HCT116 (cell line): ENCODE data around the gene MGRN1. TPM values are rescaled to one million over a fixed set of nuclear protein-coding genes. Genes with fewer than 3 reads are reported as not detected.

ENCODE experiments used
- ATAC-seq: fragments of 200-7000 bp; cut with Tn5 transposase; 2 replicates; pipeline ENCODE4 v1.9.1; 2020; ENCODE audit warnings: mild to moderate bottlenecking, moderate library complexity
- BruUV-seq: library from RNA; stranded (reverse); fragments of 400-500 nt; replicated peaks from 2 replicates; lab custom pipeline; 2021; lab: Mats Ljungman, UMichigan
- CTCF ChIA-PET: fragments of 300-600 bp; sonication (Branson Sonifier 250); formaldehyde crosslinking; loops from one replicate; lab custom pipeline; 2021; ENCODE audit warnings: antibody characterized with exemption; lab: Charles Lee
- POLR2A ChIA-PET: fragments of 300-600, 350-600 bp; sonication (Branson Sonifier 250); formaldehyde crosslinking; loops from one replicate; lab custom pipeline; 2021; ENCODE audit warnings: antibody characterized with exemption; lab: Charles Lee
- RAD21 ChIA-PET, 2 experiments: fragments of 300-600 bp; sonication (Branson Sonifier 250); formaldehyde crosslinking; loops; one replicate each; lab custom pipeline; 2023; ENCODE audit warnings: low total read pairs in 2 of 2; ENCODE audit not compliant: uncharacterized antibody in 2 of 2, unreplicated experiment in 2 of 2, low non-redundant PET in 1 of 2; lab: Charles Lee
- DNase-seq: peaks from one replicate; pipeline ENCODE4 v3.0.0-alpha.2; 2010; ENCODE audit warnings: low read depth, low spot score
- H2AFZ ChIP-seq: fragments of 200-600 bp; shearing (Covaris generic), sonication (generic); 2 replicates; pipeline ENCODE4 v1.6.1; 2017; ENCODE audit warnings: low read depth, mixed run types, mixed read lengths, antibody characterized with exemption, low read length; ENCODE audit not compliant: poor library complexity, severe bottlenecking
- H3K27ac ChIP-seq: 2 replicates; pipeline ENCODE4 v1.5.1; 2012; ENCODE audit warnings: low read depth, low read length
- H3K27me3 ChIP-seq: fragments of 200-600 bp; sonication (generic); 2 replicates; pipeline ENCODE4 v1.6.1; 2016; ENCODE audit warnings: mixed run types, low read length, mixed read lengths; ENCODE audit not compliant: insufficient read depth
- H3K36me3 ChIP-seq, 2 experiments: fragments of 200-500 bp in 1 of 2; fragments of 200-600 bp in 1 of 2; sonication (Bioruptor generic) in 1 of 2; sonication (generic) in 1 of 2; 2 replicates each; pipeline versions ENCODE4 v1.5.1 to v1.6.1; 2014 to 2016; ENCODE audit warnings: low read length in 2 of 2, inconsistent platforms in 1 of 2, mixed read lengths in 1 of 2, mixed run types in 1 of 2; ENCODE audit not compliant: insufficient read depth in 2 of 2, control insufficient read depth in 1 of 2
- H3K4me1 ChIP-seq, 2 experiments: fragments of 200-600 bp in 1 of 2; sonication (generic) in 1 of 2; 2 replicates each; pipeline versions ENCODE4 v1.5.1 to v1.6.1; 2012 to 2017; ENCODE audit warnings: low read length in 2 of 2, inconsistent platforms in 1 of 2, mild to moderate bottlenecking in 1 of 2, mixed read lengths in 1 of 2, mixed run types in 1 of 2, moderate library complexity in 1 of 2; ENCODE audit not compliant: insufficient read depth in 2 of 2, control insufficient read depth in 1 of 2
- H3K4me2 ChIP-seq: fragments of 200-600 bp; sonication (generic); 2 replicates; pipeline ENCODE4 v1.6.1; 2017; ENCODE audit warnings: mixed run types, low read length, mixed read lengths
- H3K4me3 ChIP-seq, 2 experiments: fragments of 200-600 bp in 1 of 2; sonication (generic) in 1 of 2; replicated peaks in 1 of 2; 2 replicates each; pipeline ENCODE4 v1.5.1; 2011 to 2016; ENCODE audit warnings: low read length in 2 of 2, control low read depth in 1 of 2, low read depth in 1 of 2, mild to moderate bottlenecking in 1 of 2, mixed read lengths in 1 of 2, mixed run types in 1 of 2
- H3K79me2 ChIP-seq: fragments of 200-600 bp; sonication (generic); 2 replicates; pipeline ENCODE4 v1.6.1; 2017; ENCODE audit warnings: mild to moderate bottlenecking, mixed run types, low read length, moderate library complexity, mixed read lengths; ENCODE audit not compliant: insufficient read depth
- H3K9ac ChIP-seq: fragments of 200-600 bp; sonication (generic); 2 replicates; pipeline ENCODE4 v1.6.1; 2016; ENCODE audit warnings: low read length, mixed read lengths
- H3K9me2 ChIP-seq: fragments of 200-600 bp; sonication (generic), shearing (Covaris generic); 2 replicates; pipeline ENCODE4 v1.6.1; 2017; ENCODE audit warnings: mixed run types, mild to moderate bottlenecking, moderate library complexity; ENCODE audit not compliant: insufficient read depth
- H3K9me3 ChIP-seq, 2 experiments: fragments of 200-500 bp in 1 of 2; fragments of 200-600 bp in 1 of 2; sonication (Bioruptor generic) in 1 of 2; sonication (generic) in 1 of 2; 2 replicates each; pipeline ENCODE4 v1.6.1; 2014 to 2017; ENCODE audit warnings: low read length in 2 of 2, mixed read lengths in 2 of 2, inconsistent platforms in 1 of 2, low read depth in 1 of 2, mild to moderate bottlenecking in 1 of 2, mixed run types in 1 of 2, moderate library complexity in 1 of 2; ENCODE audit not compliant: control insufficient read depth in 1 of 2, insufficient read depth in 1 of 2
- H4K20me1 ChIP-seq: fragments of 200-600 bp; sonication (generic), shearing (Covaris generic); 2 replicates; pipeline ENCODE4 v1.6.1; 2017; ENCODE audit warnings: mixed run types, mild to moderate bottlenecking, moderate library complexity; ENCODE audit not compliant: insufficient read depth
- CBX3 ChIP-seq: IDR thresholded peaks from 2 replicates; pipeline ENCODE4 v1.6.1; 2012; ENCODE audit warnings: low read depth
- CTCF ChIP-seq, 3 experiments: fragments of 200-600 bp in 1 of 3; sonication (generic) in 1 of 3; IDR thresholded peaks in 2 of 3; conservative IDR thresholded peaks in 1 of 3; 2 replicates each; pipeline ENCODE4 v1.5.1; 2012 to 2017; ENCODE audit warnings: low read depth in 2 of 3, low read length in 2 of 3, antibody characterized with exemption in 1 of 3, borderline replicate concordance in 1 of 3, control low read depth in 1 of 3, mild to moderate bottlenecking in 1 of 3, mixed read lengths in 1 of 3, mixed run types in 1 of 3, moderate library complexity in 1 of 3; ENCODE audit not compliant: insufficient read depth in 1 of 3
- EGR1 ChIP-seq: IDR thresholded peaks from 2 replicates; pipeline ENCODE4 v1.6.1; 2012; ENCODE audit warnings: low read depth
- ELF1 ChIP-seq: IDR thresholded peaks from 2 replicates; pipeline ENCODE4 v1.6.1; 2012; ENCODE audit warnings: low read depth, borderline replicate concordance
- EZH2 ChIP-seq: fragments of 200-600 bp; sonication (generic); IDR thresholded peaks from 2 replicates; pipeline ENCODE4 v1.6.1; 2017; ENCODE audit warnings: antibody characterized with exemption, mixed run types
- FOSL1 ChIP-seq: IDR thresholded peaks from 2 replicates; pipeline ENCODE4 v1.6.1; 2012; ENCODE audit warnings: low read depth
- JUND ChIP-seq: IDR thresholded peaks from 2 replicates; pipeline ENCODE4 v1.6.1; 2012
- POLR2AphosphoS5 ChIP-seq: IDR thresholded peaks from 2 replicates; pipeline ENCODE4 v1.6.1; 2011; ENCODE audit warnings: mild to moderate bottlenecking, low read depth, low read length, moderate library complexity
- RAD21 ChIP-seq: IDR thresholded peaks from 2 replicates; pipeline ENCODE4 v1.6.1; 2012; ENCODE audit warnings: low read depth, mild to moderate bottlenecking
- SIN3A ChIP-seq: IDR thresholded peaks from 2 replicates; pipeline ENCODE4 v1.6.1; 2012; ENCODE audit warnings: low read depth
- SP1 ChIP-seq: IDR thresholded peaks from 2 replicates; pipeline ENCODE4 v1.6.1; 2012; ENCODE audit warnings: low read depth
- SRF ChIP-seq: IDR thresholded peaks from 2 replicates; pipeline ENCODE4 v1.6.1; 2012; ENCODE audit warnings: low read depth
- ZBTB33 ChIP-seq: IDR thresholded peaks from 2 replicates; pipeline ENCODE4 v1.6.1; 2011; ENCODE audit warnings: mild to moderate bottlenecking, low read length, moderate library complexity; ENCODE audit not compliant: insufficient replicate concordance; ENCODE audit errors: extremely low read depth
- intact Hi-C: fragments of 100-400 bp; cut with micrococcal nuclease; formaldehyde crosslinking; loops from 2 replicates; pipeline ENCODE4 v1.10.0; 2022
- total RNA-seq: library from RNA; stranded (reverse); gene quantifications from one replicate; pipeline ENCODE4 v1.2.1, GENCODE V29; 2021; ENCODE audit not compliant: unreplicated experiment

The MGRN1 gene
- total RNA-seq, 1 experiment from 2014 or later, result 50.6 TPM

- no peaks in the 10 kb centered on the region for H3K9me3 ChIP-seq
- H3K4me3 ChIP-seq, result no peak overlapping the region
- H2AFZ ChIP-seq, result no peak overlapping the region
- no peak overlapping the region for H3K9ac ChIP-seq
- peaks cover 6 to 15% of the 10 kb centered on the region in 2 experiments for H3K36me3 ChIP-seq
- H3K79me2 ChIP-seq, result 0 out of 2 replicates have a peak, but pooled peaks cover 4% of the 10 kb centered on the region
- H3K9me2 ChIP-seq, result no peaks in the 10 kb centered on the region
- no TSS peak for BruUV-seq
- no peaks in the 10 kb centered on the region for H3K27me3 ChIP-seq
- no peak overlapping the region for H3K4me2 ChIP-seq
- RAD21 ChIA-PET, result no interaction called here
- H4K20me1 ChIP-seq, result no peaks in the 10 kb centered on the region
- no peaks in the 10 kb centered on the region for H3K4me1 ChIP-seq
- ATAC-seq (no peak), DNase-seq (no peak)
- CTCF ChIA-PET, result no interaction called here
- no peak overlapping the region for H3K27ac ChIP-seq
- POLR2A ChIA-PET, result no interaction called here
- TF ChIP-seq SIN3A, result no peak
- no peak for TF ChIP-seq SP1
- intact Hi-C loops, result loop anchor here (10.0 kb wide), 1 partner anchor 311 kb away; no protein-coding TSS in a partner anchor
Measured at GRCh38 chr16:4713663-4714501, 89.3 kb downstream of the MGRN1 start.

GRCh38 chr16:4714996-4715395, 90.4 kb downstream of the MGRN1 start:
- no peak overlapping the region for H3K27ac ChIP-seq
- no peak overlapping the region for H3K4me2 ChIP-seq
- H3K9ac ChIP-seq, result no peak overlapping the region
- H3K36me3 ChIP-seq, result peaks cover 5 to 13% of the 10 kb centered on the region in 2 experiments
- intact Hi-C loops, result loop anchor here (10.0 kb wide), 1 partner anchor 310 kb away; no protein-coding TSS in a partner anchor
- no peak overlapping the region for H3K4me3 ChIP-seq
- ChIA-PET POLR2A (no interaction called here), RAD21 (no interaction called here), CTCF (interaction anchor here (0.7 kb wide), 1 partner anchor 10 kb away, joined by 3 read pairs; no protein-coding TSS in a partner anchor)
- no peak for ATAC-seq
- H4K20me1 ChIP-seq, result no peaks in the 10 kb centered on the region
- H3K79me2 ChIP-seq, result 0 out of 2 replicates have a peak, but pooled peaks cover 1% of the 10 kb centered on the region
- no peaks in the 10 kb centered on the region for H3K9me3 ChIP-seq
- no TSS peak for BruUV-seq
- no peaks in the 10 kb centered on the region for H3K4me1 ChIP-seq
- DNase-seq, result no peak
- H3K27me3 ChIP-seq, result no peaks in the 10 kb centered on the region
- no peaks in the 10 kb centered on the region for H3K9me2 ChIP-seq
- H2AFZ ChIP-seq, result no peak overlapping the region
- no peak for TF ChIP-seq ELF1
- TF ChIP-seq SRF, result no peak
- TF ChIP-seq JUND, result no peak
- no peak for TF ChIP-seq CBX3
- TF ChIP-seq EZH2, result no peak
- no peak for TF ChIP-seq RAD21
- TF ChIP-seq FOSL1, result no peak
- TF ChIP-seq CTCF (IDR thresholded peaks at IDR 0.05 in 2 of 3, conservative IDR thresholded peaks at IDR 0.05 in 1 of 3; ENCODE audit: borderline replicate concordance in 1 of 3, insufficient read depth in 1 of 3, low read depth in 2 of 3, low read length in 2 of 3), result no peak
- TF ChIP-seq SIN3A, result no peak
- no peak for TF ChIP-seq ZBTB33
- TF ChIP-seq EGR1, result no peak
- no peak for TF ChIP-seq POLR2AphosphoS5
